ENCODE data around the gene NEDD4. TPM values are rescaled to one million over a fixed set of nuclear protein-coding genes. Genes with fewer than 3 reads are reported as not detected.

The NEDD4 gene
- total RNA-seq, 1 experiment from 2014 or later = 18.8 TPM

GRCh38 chr15:55791551-55792400, 201.6 kb downstream of the NEDD4 start:
- intact Hi-C loops (cut with micrococcal nuclease; ENCODE audit: unreplicated experiment) = no loop called here
- H3K9me3 ChIP-seq (ENCODE audit: control insufficient read depth, insufficient read depth, low read depth, low read length) = no peaks in the 10 kb centered on the region
- CTCF ChIA-PET = no interaction called here
- DNase-seq (ENCODE audit: low read depth, low spot score) = no peak
- no peaks in the 10 kb centered on the region for H3K27me3 ChIP-seq (ENCODE audit: control insufficient read depth, insufficient read depth, low read length)
- in situ Hi-C loops (cut with HindIII; ENCODE audit: low pct_unique_long_range_greater_than_20kb, low sequenced_read_pairs) = no loop called here
- no TSS peak for BruUV-seq (replicated peaks)
- no peak overlapping the region for H3K27ac ChIP-seq (ENCODE audit: low read length)
- no peaks in the 10 kb centered on the region for H3K4me1 ChIP-seq (ENCODE audit: control insufficient read depth, insufficient read depth, low read length)
- no peak for ATAC-seq
- no peak overlapping the region for H3K4me3 ChIP-seq (ENCODE audit: low read depth in 2 of 2, low read length in 2 of 2)
- POLR2A ChIA-PET = no interaction called here
- TF ChIP-seq SIN3A (IDR thresholded peaks at IDR 0.05; ENCODE audit: borderline replicate concordance, insufficient read depth, low read depth, low read length) (no peak), REST (IDR thresholded peaks at IDR 0.05; ENCODE audit: insufficient read depth in 1 of 2, low read depth in 2 of 2, low read length in 1 of 2) (no peak), CTCF (IDR thresholded peaks at IDR 0.05) (no peak), TCF7L2 (IDR thresholded peaks at IDR 0.05; ENCODE audit: low read depth, low read length) (no peak), POLR2AphosphoS5 (IDR thresholded peaks at IDR 0.05; ENCODE audit: low read depth, low read length) (no peak)
- no peaks in the 10 kb centered on the region for H3K36me3 ChIP-seq (ENCODE audit: control insufficient read depth, insufficient read depth, low read length)

- intact Hi-C loops (cut with micrococcal nuclease; ENCODE audit: unreplicated experiment) (loop anchor here (1.0 kb wide), 1 partner anchor 21 kb away; no protein-coding TSS in a partner anchor), in situ Hi-C loops (cut with HindIII; ENCODE audit: low pct_unique_long_range_greater_than_20kb, low sequenced_read_pairs) (no loop called here)
- ATAC-seq (no peak), DNase-seq (ENCODE audit: low read depth, low spot score) (no peak)
- ChIA-PET CTCF (interaction anchor here (0.6 to 1.1 kb wide), 2 partner anchors 44 to 75 kb away, joined by 3 read pairs; no protein-coding TSS in a partner anchor), POLR2A (interaction anchor here (0.7 kb wide), 1 partner anchor 91 kb away, joined by 3 read pairs; no protein-coding TSS in a partner anchor)
- Histone ChIP-seq H3K36me3 (ENCODE audit: control insufficient read depth, insufficient read depth, low read length) (no peaks in the 10 kb centered on the region), H3K4me1 (ENCODE audit: control insufficient read depth, insufficient read depth, low read length) (no peaks in the 10 kb centered on the region), H3K4me3 (ENCODE audit: low read depth in 2 of 2, low read length in 2 of 2) (no peak overlapping the region), H3K27me3 (ENCODE audit: control insufficient read depth, insufficient read depth, low read length) (no peaks in the 10 kb centered on the region), H3K9me3 (ENCODE audit: control insufficient read depth, insufficient read depth, low read depth, low read length) (no peaks in the 10 kb centered on the region), H3K27ac (ENCODE audit: low read length) (no peak overlapping the region)
- no TSS peak for BruUV-seq (replicated peaks)
- TF ChIP-seq SIN3A (IDR thresholded peaks at IDR 0.05; ENCODE audit: borderline replicate concordance, insufficient read depth, low read depth, low read length) = no peak
- peak; percentile 84 for TF ChIP-seq CTCF (IDR thresholded peaks at IDR 0.05)
- TF ChIP-seq TCF7L2 (IDR thresholded peaks at IDR 0.05; ENCODE audit: low read depth, low read length) = no peak
- TF ChIP-seq POLR2AphosphoS5 (IDR thresholded peaks at IDR 0.05; ENCODE audit: low read depth, low read length) = no peak
Observed at GRCh38 chr15:55789066-55789660, 204.2 kb downstream of the NEDD4 start.

Measured in Panc1 (cell line).